Tongue (tissue), 2 donors: ENCODE measurements around the gene SPATA9. TPM values are rescaled to one million over a fixed set of nuclear protein-coding genes. Genes with fewer than 3 reads are reported as not detected.

ENCODE experiments used
- DNase-seq: peaks from one replicate; pipeline ENCODE4 v3.0.0-alpha.2; 2015
- total RNA-seq: library from RNA; depleted of rRNA; stranded (reverse); fragments of >200 nt; gene quantifications from one replicate; pipeline ENCODE4 v1.2.3, GENCODE V29; 2014

SPATA9 gene
- total RNA-seq, 1 donor from 2014 or later: not detected

- no peak for DNase-seq
Measured at GRCh38 chr5:95684361-95684760, 1.6 kb upstream of the SPATA9 start.

- no peak for DNase-seq
Measured at GRCh38 chr5:95673081-95673480, 9.7 kb downstream of the SPATA9 start.

GRCh38 chr5:95672641-95673040 is 10.2 kb downstream of the SPATA9 start:
- no peak for DNase-seq

GRCh38 chr5:95671826-95672225 is 11.0 kb downstream of the SPATA9 start:
- no peak for DNase-seq

- no peak for DNase-seq
Measured at GRCh38 chr5:95670568-95670967, 12.2 kb downstream of the SPATA9 start.

- DNase-seq: no peak
Measured at GRCh38 chr5:95669985-95670384, 12.8 kb downstream of the SPATA9 start.

- DNase-seq: peak; percentile 69
Measured at GRCh38 chr5:95669540-95669939, 13.3 kb downstream of the SPATA9 start.

GRCh38 chr5:95668728-95669127 is 14.1 kb downstream of the SPATA9 start:
- no peak for DNase-seq

- DNase-seq: no peak
Measured at GRCh38 chr5:95668216-95668615, 14.6 kb downstream of the SPATA9 start.

- no peak for DNase-seq
Measured at GRCh38 chr5:95667678-95668077, 15.1 kb downstream of the SPATA9 start.

GRCh38 chr5:95667061-95667618 is 15.7 kb downstream of the SPATA9 start:
- no peak for DNase-seq

GRCh38 chr5:95664204-95664786 is 18.5 kb downstream of the SPATA9 start:
- DNase-seq: peak; percentile 69

- no peak for DNase-seq
Measured at GRCh38 chr5:95662946-95663345, 19.8 kb downstream of the SPATA9 start.

GRCh38 chr5:95660060-95660459 is 22.7 kb downstream of the SPATA9 start:
- DNase-seq: no peak

- no peak for DNase-seq
Measured at GRCh38 chr5:95655575-95655974, 27.2 kb downstream of the SPATA9 start.

GRCh38 chr5:95654196-95654595 is 28.6 kb downstream of the SPATA9 start:
- no peak for DNase-seq

GRCh38 chr5:95652849-95653248 is 29.9 kb downstream of the SPATA9 start:
- no peak for DNase-seq

- no peak for DNase-seq
Measured at GRCh38 chr5:95649842-95650620, 32.8 kb downstream of the SPATA9 start.

GRCh38 chr5:95649274-95649673 is 33.5 kb downstream of the SPATA9 start:
- no peak for DNase-seq

GRCh38 chr5:95647886-95648860 is 34.6 kb downstream of the SPATA9 start:
- no peak for DNase-seq

GRCh38 chr5:95646569-95647431 is 36.0 kb downstream of the SPATA9 start, which contains the start of gene RFESD:
RFESD (plus strand) TSS chr5:95646777; CDS start chr5:95652272, 5,495 bp downstream.
- DNase-seq: peak; percentile 99
